AG08396 (cell line): ENCODE measurements around the gene C4BPB.

Experiments
- DNase-seq: peaks from one replicate; pipeline ENCODE4 v3.0.0; 2012; ENCODE audit warnings: low spot score, mixed read lengths

Gene C4BPB

GRCh38 chr1:207145401-207146058 is 56.9 kb downstream of the C4BPB start:
- no peak for DNase-seq
